Inflammatory macrophage treated with lipopolysaccharide for 1 hour (primary cell): ENCODE data around the gene NAIP.
"Not testable (repeated sequence)": the region's sequence is repeated elsewhere in the genome, so short reads cannot be mapped to it uniquely, and the experiment has no call there.

ENCODE experiments used
- DNase-seq, 2 donors: peaks; one replicate each; pipeline ENCODE4 v3.0.0-alpha.2; 2020 to 2022

NAIP gene

GRCh38 chr5:71025289-71025953 is at the start of gene NAIP:
TSS of gene NAIP (minus strand) at chr5:71025339. CDS start at chr5:71012915, 12,424 bp downstream.
- not testable (repeated sequence) for DNase-seq

DNA sequence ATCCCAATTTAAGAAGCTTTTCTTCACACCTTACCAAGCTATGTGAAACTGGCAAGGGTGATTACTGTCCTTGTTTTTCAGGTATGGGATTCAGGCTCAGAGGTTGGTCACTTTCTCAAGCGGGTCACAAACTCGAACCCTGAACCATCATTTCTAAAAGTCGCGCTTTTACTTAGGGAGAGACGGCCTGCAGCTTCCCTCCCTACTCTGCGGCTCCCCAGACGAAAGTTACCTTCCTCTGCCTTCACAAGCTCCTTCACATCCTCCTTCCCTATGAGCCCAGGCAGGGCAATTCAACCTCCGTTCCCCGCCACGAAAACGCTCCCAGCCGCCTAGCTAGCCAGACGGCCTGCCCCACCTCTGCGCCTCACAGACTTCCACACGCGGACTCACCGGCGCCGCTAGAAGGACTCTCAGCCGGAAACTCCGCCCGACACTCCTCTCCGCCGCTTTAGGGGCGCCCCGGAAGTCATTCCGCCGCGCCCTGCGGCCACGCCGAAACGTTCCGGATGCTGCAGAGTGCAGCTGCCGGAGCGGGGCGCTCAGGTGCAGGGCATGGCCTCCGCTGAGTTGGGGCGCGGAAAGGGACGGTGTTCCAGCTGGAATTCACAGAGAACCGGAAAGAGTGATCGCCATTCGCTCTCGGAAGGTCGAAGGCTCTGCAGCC is 42.3 kb upstream of the NAIP start, which contains the start of gene GTF2H2:
GTF2H2 (minus strand) TSS at position 415 of the 667 bp plus-strand sequence. CDS start 4,913 bp downstream, outside the sequence.
- DNase-seq, result not testable (repeated sequence)

DNA sequence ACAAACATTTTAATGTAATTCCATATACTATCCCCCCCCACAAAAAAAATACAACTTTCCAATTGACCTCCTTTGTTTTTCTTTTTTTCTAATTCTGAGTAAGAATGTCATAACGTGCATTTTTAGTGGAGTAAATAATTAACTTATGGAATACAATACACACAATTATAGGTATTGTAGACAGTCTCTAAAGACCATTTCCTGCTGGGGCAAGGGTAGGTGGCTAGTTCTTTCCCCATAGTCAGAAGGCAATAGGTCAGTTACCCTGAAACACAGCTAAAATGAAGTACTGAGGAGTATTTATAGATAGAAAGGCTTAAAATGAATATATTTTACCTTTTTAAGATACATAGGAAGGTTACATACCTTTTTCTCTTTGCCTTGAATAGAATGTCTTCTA is 36.2 kb upstream of the NAIP start:
- DNase-seq, result not testable (repeated sequence)

- not testable (repeated sequence) for DNase-seq
Measured at GRCh38 chr5:71059426-71059825, 34.3 kb upstream of the NAIP start.

GRCh38 chr5:71044808-71045207 is 19.7 kb upstream of the NAIP start:
- not testable (repeated sequence) for DNase-seq

GRCh38 chr5:71044128-71044527 is 19.0 kb upstream of the NAIP start:
- DNase-seq, result not testable (repeated sequence)

- not testable (repeated sequence) for DNase-seq
Measured at GRCh38 chr5:71031046-71031776, 6.1 kb upstream of the NAIP start.

DNA sequence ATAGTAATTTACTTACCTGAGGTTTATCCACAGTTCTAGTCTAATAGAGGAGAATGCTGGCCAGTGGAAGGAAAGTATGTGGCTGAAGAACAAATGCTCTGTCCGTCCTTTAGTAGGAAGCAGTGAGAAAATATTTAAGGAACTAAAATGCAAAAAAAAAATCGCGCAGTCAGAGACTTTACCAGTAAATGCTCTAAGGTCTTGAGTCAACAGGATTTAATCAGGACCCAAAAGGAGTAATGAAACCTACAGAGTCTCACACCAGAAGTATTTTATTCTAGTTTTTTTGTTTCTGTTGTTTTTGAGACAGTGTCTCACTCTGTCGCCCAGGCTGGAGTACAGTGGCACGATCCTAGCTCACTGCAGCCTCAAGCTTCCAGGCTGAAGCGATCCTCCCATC is 4.5 kb downstream of the NAIP start:
- DNase-seq, result not testable (repeated sequence)

GRCh38 chr5:71018376-71019005 is 6.6 kb downstream of the NAIP start:
- not testable (repeated sequence) for DNase-seq

- DNase-seq, result peak in 1 of 2 donors; percentile 17
Measured at GRCh38 chr5:71014176-71014575, 11.0 kb downstream of the NAIP start.

- no peak for DNase-seq
Measured at GRCh38 chr5:71013575-71013974, 11.6 kb downstream of the NAIP start.

DNA sequence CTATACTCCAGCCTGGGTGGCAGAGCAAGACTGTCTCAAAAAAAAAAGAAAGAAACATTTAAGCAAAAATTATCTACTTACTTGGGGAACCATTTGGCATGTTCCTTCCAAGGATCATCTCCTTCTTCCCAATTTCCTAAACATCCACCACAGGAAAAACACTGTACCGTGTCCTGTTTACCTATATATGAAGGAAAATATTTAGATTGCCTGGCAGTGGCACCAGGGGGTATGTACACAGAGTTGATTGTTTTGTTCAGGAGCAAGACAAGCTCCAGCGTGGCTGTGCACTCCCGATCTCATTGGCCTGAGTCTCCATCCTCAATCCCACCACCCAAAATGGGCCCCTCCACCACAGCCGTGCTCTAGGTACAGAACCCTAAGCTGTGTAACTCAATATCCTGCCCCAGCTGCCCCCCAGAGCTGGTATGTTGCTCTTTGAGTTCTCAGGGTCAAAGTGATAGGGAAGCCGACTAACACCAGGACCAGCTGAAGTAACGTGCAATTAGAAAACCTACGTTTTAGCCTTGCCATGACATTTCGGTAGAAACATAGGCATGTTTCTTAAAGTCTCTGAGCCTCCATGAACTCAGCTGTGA is 13.8 kb downstream of the NAIP start:
- DNase-seq, result no peak

- not testable (repeated sequence) for DNase-seq
Measured at GRCh38 chr5:71006983-71007382, 18.2 kb downstream of the NAIP start.

DNA sequence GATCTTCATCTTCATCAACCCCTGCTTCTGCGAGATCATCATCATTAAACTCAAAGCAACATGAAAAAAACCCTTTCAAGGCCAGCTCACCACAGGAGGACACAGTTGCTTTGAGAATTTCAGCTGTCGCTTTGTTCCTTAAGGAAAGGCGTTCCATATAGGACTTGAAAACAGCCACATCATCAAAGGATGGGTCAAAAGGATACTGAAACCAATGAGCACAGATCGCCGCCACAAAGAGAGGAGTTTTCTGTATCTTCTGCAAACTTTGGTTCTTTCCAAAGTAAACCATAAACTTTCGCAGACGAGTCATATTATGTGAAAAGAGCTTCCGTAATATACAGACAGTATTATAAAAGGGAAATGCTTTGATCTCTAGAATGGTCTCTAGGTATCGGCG is 40.3 kb downstream of the NAIP start:
- DNase-seq, result not testable (repeated sequence)

- DNase-seq, result not testable (repeated sequence)
Measured at GRCh38 chr5:70967220-70967619, 57.9 kb downstream of the NAIP start.

DNA sequence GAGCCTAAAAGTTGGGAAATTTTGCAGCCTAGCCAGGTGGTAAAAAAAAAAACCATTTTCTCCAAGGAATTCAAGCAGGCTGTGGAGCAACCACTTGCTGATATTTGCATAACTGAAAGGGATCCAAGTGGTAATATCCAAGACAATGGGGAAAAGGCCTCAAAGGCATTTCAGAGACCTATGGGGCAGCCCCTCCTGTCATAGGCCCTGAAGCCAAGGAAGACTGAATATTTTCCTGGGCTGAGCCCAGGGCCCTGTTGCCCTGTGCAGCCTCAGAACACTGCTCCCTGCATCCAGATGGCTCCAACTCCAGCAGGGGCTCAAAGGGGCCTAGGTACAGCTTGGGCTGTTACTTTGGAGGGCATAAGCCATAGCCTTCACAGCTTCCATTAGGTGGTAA is 60.6 kb downstream of the NAIP start:
- DNase-seq, result not testable (repeated sequence)

DNA sequence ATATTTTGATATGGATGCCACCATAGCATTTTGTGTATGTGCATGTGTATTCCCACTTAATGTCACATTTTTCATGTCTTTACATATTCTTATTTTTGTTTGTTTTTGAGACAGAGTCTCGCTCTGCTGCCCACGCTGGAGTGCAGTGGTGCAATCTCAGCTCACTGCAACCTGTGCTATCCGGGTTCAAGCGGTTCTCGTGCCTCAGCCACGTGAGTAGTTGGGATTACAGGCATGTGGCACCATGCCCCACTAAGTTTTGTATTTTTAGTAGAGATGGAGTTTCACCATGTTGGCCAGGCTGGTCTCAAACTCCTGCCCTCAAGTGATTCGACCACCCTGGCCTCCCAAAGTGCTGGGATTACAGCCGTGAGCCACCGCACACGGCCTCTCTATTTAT is 72.1 kb downstream of the NAIP start:
- DNase-seq, result not testable (repeated sequence)

DNA sequence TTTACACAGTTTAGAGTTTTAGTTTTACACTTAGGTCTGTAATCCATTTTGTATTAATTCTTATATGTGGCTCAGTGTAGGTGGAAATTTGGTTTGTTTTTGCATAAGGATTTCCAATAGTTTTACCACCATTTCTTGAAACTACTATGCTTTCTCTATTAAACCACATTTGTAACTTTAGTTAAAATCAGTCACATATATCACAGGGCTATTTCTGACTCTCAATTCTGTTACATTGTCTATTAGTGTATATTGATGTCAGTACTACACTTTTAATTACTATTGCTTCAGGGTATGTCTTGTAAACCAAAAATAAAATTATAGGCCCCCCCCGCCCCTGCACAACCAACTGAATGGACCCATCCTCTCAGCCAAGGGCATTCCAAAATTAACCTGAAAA is 92.6 kb downstream of the NAIP start:
- DNase-seq, result not testable (repeated sequence)

- not testable (repeated sequence) for DNase-seq
Measured at GRCh38 chr5:70931709-70932368, 93.3 kb downstream of the NAIP start.

- DNase-seq, result not testable (repeated sequence)
Measured at GRCh38 chr5:70925211-70925562, 100.0 kb downstream of the NAIP start.
